ENCODE results near the gene EGFL6. TPM values are rescaled to one million over a fixed set of nuclear protein-coding genes. Genes with fewer than 3 reads are reported as not detected.
"Not testable (repeated sequence)": the region's sequence is repeated elsewhere in the genome, so short reads cannot be mapped to it uniquely, and the experiment has no call there.

EGFL6 gene
- polyA plus RNA-seq, 3 donors: 18.3 to 19.5 (median 19.2) TPM

- no peak for DNase-seq (ENCODE audit: extremely low read depth in 1 of 11, low read depth in 9 of 11, low spot score in 4 of 11)
Measured at GRCh38 chrX:13571136-13571535, 1.7 kb downstream of the EGFL6 start.

GRCh38 chrX:13574600-13574999 lies 5.2 kb downstream of the EGFL6 start:
- DNase-seq (ENCODE audit: extremely low read depth in 1 of 11, low read depth in 9 of 11, low spot score in 4 of 11): no peak

GRCh38 chrX:13579661-13580060 lies 10.3 kb downstream of the EGFL6 start:
- DNase-seq (ENCODE audit: extremely low read depth in 1 of 11, low read depth in 9 of 11, low spot score in 4 of 11): no peak

DNA sequence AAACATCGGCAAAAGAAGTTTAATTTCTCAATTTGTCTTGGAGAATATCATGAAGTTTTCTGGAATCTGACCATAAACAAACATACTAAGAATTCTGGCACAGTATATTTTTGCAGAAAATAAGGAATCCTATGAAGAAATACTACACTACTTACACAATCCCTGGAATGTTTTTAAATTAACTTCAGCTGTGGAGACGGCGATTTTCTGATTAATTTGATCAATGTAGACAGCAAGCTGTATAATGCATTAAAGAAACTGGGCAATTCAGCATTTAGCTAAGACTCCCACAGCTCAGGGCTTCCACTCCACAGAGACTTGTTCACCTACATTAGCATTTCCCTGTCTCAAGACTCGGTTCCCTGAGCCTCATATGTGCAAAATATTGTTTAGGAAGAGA lies 12.2 kb downstream of the EGFL6 start:
- no peak for DNase-seq (ENCODE audit: extremely low read depth in 1 of 11, low read depth in 9 of 11, low spot score in 4 of 11)

DNA sequence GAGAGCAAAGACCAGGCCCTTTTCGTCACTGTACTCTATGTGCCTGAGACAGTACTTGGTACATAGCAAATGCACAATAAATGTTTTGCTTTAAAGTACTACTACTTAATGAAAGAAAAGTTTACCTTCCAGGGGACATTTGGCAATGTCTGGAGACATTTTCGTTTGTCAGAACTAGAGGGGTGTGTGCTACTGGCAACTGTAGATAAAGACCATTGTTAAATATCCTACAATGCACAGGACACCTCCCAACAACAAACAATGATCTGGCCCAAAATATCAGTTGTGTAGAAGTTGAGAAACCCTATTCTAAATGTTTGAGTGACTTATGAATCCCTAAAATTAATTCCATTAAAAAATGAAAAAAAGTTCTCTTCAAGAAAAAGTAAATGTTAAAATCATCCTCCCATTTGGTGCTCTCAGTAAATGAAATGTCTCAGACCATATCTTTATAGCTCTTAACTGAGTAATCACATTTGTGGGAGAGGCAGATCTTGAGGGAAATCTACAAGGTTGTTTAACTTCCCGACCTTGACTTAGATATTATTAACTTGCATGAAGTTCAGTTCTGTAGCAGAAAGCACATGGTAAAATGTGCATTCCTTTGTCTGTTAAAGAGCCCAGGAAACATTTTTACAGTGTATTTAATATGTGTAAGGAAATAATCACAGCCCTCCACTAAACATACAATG lies 18.5 kb downstream of the EGFL6 start:
- no peak for DNase-seq (ENCODE audit: extremely low read depth in 1 of 11, low read depth in 9 of 11, low spot score in 4 of 11)

DNA sequence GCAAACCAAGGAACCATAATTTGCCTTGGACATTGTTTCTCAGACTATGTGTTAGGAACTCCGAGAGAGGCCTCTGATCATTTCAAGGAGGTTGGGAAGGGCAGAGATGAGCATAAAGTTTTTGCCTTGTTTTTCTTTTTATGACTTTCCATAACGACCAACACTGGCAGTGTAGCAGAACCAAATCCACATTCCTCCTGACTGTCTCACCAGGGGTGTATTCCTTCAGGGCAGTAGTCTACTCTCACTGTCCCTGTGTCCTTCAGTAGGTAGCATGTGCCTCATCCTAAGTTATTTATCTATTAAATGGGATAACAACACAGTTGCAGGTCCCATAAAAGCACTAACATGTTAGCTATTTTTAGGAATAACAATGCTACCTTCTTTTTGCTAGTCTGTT lies 20.8 kb downstream of the EGFL6 start:
- DNase-seq (ENCODE audit: extremely low read depth in 1 of 11, low read depth in 9 of 11, low spot score in 4 of 11): no peak

DNA sequence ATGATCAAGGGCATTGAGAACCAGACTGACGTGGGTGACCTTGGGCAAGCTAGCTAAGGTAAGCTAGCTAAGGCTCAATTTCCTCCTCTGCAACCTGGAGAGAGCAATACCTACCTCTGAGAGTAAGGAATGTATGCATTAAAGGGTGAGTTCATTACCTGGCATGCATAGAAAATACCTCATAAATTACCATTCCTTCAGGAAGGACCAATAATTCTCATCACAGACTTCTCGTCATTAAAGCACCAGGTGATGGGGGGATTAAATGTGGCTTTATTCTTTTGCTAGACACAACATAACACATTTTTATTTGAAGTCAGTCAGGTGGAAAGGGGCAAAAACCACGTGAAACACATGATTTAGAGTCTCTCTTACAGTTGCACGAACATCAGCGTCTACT lies 21.5 kb downstream of the EGFL6 start:
- DNase-seq (ENCODE audit: extremely low read depth in 1 of 11, low read depth in 9 of 11, low spot score in 4 of 11): no peak

DNA sequence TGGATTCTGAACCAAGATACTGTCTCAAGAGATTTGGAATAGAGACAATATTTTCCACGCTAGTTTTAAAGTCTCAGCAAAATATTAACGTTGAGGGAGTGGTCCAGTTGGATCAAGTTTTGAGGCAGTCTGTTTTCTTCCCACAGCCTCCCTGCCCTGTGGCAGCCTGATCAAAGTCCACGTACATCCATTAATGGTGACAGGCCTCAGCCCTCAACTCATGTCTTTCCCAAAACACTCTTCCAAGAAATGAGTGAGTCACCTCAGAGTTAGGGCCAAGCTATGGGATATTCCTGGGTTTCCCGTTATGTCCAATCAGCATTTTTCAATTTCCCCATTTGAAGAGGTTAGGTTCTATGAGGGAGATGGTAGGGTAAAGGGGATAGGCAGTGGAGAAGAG lies 28.5 kb downstream of the EGFL6 start:
- DNase-seq (ENCODE audit: extremely low read depth in 1 of 11, low read depth in 9 of 11, low spot score in 4 of 11): no peak

- DNase-seq (ENCODE audit: extremely low read depth in 1 of 11, low read depth in 9 of 11, low spot score in 4 of 11): no peak
Measured at GRCh38 chrX:13598877-13599276, 29.5 kb downstream of the EGFL6 start.

DNA sequence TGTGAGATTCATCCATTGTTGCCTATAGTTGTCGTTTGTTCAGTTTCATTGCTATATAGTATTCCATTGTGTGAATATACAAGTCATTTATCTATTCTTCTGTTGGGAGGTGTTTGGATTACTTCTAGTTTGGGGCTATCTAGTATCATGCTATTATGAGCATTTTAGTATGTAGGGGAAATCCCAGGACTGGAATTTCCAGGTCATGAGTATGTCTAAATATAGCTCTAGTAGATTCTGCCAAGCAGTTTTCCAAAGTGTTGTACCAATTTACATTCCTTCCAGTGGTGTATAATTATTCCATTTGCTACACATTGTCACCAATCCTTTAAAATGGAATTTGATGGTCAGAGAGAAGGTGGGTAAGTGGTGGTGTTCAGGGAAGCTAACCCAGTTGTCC lies 30.1 kb downstream of the EGFL6 start:
- DNase-seq (ENCODE audit: extremely low read depth in 1 of 11, low read depth in 9 of 11, low spot score in 4 of 11): no peak

DNA sequence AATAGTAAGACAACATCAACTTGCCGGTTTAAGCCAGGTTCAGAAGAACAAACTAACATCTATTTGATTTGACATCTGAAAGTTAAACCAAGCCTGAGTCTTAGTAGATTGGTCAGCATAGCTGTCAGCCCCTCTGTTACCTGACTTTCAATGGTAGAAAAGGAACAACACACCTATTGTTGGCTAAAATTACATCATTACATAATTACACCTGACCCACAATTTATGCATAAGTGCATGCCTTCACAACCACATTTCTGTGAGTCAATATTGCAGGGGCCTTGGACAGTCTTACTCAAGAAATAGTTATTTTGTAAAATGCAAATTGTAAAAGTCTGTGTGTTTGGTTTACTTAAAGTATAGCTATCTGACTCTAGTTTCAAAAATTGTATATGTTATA lies 36.2 kb downstream of the EGFL6 start:
- no peak for DNase-seq (ENCODE audit: extremely low read depth in 1 of 11, low read depth in 9 of 11, low spot score in 4 of 11)

DNA sequence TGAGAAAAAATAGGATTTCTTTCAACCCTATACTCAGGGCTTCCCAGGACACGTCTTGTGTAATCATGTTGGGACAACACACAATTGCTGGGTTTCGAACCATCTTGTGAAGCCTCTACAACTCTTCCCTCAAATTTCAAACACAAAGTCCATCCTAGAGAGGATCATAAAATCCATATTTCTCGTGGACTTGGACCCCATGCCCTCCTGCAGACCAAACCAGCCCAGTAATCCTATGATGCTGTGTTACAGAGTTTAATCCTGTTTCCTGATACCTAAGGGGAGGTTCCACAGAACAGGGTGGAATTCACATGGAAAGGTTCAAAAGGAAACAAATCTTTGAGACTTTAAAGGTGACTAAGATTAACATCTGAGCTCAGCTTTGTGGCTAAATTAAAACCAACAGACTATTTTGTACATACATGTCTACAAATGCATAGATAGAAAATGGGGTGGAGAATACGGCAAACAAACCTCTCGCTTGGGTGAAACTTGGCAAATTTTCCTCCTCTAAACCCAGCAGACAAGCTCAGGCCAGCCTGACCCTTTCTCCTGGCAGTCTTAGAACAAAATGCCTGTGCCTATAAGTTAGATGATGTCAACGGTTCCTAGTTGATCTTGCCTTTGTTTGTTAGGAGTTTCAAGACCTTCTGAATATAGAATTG lies 38.1 kb downstream of the EGFL6 start:
- DNase-seq (ENCODE audit: extremely low read depth in 1 of 11, low read depth in 9 of 11, low spot score in 4 of 11): no peak

DNA sequence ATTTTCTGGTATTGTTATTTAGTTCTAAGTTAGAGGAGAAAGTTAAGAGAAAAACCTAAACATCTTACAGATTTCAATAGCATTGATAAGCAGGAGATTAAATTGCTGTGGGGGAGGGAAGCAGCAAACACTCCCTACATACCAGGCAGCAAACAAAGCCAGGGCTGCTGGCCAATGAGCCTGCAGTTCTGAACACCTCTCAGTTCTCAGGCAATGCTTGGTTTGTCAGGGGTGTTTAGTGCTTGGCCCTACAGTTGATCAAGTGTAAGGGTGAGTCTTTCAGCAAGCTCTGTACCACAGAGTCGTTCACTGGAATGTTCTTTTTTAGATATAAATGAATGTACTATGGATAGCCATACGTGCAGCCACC lies 38.6 kb downstream of the EGFL6 start:
- no peak for DNase-seq (ENCODE audit: extremely low read depth in 1 of 11, low read depth in 9 of 11, low spot score in 4 of 11)

GRCh38 chrX:13614154-13614553 lies 44.8 kb downstream of the EGFL6 start:
- DNase-seq (ENCODE audit: extremely low read depth in 1 of 11, low read depth in 9 of 11, low spot score in 4 of 11): no peak

- DNase-seq (ENCODE audit: extremely low read depth in 1 of 11, low read depth in 9 of 11, low spot score in 4 of 11): no peak
Measured at GRCh38 chrX:13620207-13620606, 50.8 kb downstream of the EGFL6 start.

DNA sequence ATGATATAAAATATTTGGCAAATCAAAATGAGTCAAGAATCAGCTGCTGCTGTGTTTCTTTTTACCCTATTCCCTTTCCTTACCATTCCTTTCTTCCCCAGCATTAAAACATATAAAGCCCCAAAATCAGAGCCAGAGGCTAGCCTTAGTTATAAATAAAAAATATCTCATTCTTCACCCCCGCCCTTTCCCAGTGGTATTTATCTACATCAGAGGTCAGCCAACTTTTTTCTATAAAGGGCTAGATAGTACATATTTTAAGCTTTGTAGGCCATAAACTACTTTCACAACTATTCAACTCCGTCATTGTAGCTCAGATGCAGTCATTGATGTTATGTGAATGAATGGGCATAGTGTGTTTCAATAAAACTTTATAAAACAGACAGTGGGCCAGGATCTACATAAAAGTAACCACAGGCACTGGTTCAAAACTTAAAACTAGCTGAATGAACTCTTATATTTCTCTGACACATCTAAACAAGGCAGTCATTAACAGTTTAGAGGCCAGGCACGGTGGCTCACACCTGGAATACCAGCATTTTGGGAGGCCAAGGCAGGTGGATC lies 53.1 kb downstream of the EGFL6 start:
- DNase-seq (ENCODE audit: extremely low read depth in 1 of 11, low read depth in 9 of 11, low spot score in 4 of 11): no peak

GRCh38 chrX:13627306-13627705 lies 57.9 kb downstream of the EGFL6 start:
- DNase-seq (ENCODE audit: extremely low read depth in 1 of 11, low read depth in 9 of 11, low spot score in 4 of 11): no peak

- DNase-seq (ENCODE audit: extremely low read depth in 1 of 11, low read depth in 9 of 11, low spot score in 4 of 11): not testable (repeated sequence)
Measured at GRCh38 chrX:13637224-13637623, 67.8 kb downstream of the EGFL6 start.

GRCh38 chrX:13638021-13638420 lies 68.6 kb downstream of the EGFL6 start:
- no peak for DNase-seq (ENCODE audit: extremely low read depth in 1 of 11, low read depth in 9 of 11, low spot score in 4 of 11)

- no peak for DNase-seq (ENCODE audit: extremely low read depth in 1 of 11, low read depth in 9 of 11, low spot score in 4 of 11)
Measured at GRCh38 chrX:13638826-13639225, 69.4 kb downstream of the EGFL6 start.

DNA sequence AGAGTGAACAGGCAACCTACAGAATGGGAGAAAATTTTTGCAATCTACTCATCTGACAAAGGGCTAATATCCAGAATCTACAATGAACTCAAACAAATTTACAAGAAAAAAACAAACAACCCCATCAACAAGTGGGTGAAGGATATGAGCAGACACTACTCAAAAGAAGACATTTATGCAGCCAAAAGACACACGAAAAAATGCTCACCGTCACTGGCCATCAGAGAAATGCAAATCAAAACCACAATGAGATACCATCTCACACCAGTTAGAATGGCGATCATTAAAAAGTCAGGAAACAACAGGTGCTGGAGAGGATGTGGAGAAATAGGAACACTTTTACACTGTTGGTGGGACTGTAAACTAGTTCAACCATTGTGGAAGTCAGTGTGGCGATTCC lies 72.3 kb downstream of the EGFL6 start:
- DNase-seq (ENCODE audit: extremely low read depth in 1 of 11, low read depth in 9 of 11, low spot score in 4 of 11): not testable (repeated sequence)

Data from renal cortex interstitium (tissue), 11 donors.